GM23248 (cell line): ENCODE measurements around the gene GLYATL1B. TPM values are rescaled to one million over a fixed set of nuclear protein-coding genes. Genes with fewer than 3 reads are reported as not detected.

Experiments used
- DNase-seq: peaks from one replicate; pipeline ENCODE4 v3.0.0-alpha.2; 2015
- H2AFZ ChIP-seq: fragments of 200-600 bp; sonication (generic); 2 replicates; pipeline ENCODE4 v1.6.1; 2016; ENCODE audit warnings: antibody characterized with exemption
- H3F3A ChIP-seq: fragments of 200-600 bp; sonication (generic); 2 replicates; pipeline ENCODE4 v1.6.1; 2016; ENCODE audit warnings: mild to moderate bottlenecking, antibody characterized with exemption, mixed run types; ENCODE audit not compliant: insufficient read depth
- H3K27ac ChIP-seq: fragments of 200-600 bp; sonication (generic); 2 replicates; pipeline ENCODE4 v1.5.1; 2016; ENCODE audit warnings: mild to moderate bottlenecking
- H3K27me3 ChIP-seq: fragments of 200-600 bp; sonication (generic); replicated peaks from 2 replicates; pipeline ENCODE4 v1.6.1; 2016; ENCODE audit warnings: mild to moderate bottlenecking; ENCODE audit not compliant: insufficient read depth
- H3K36me3 ChIP-seq: fragments of 200-600 bp; sonication (generic); 2 replicates; pipeline ENCODE4 v1.6.1; 2016; ENCODE audit warnings: low read depth, mild to moderate bottlenecking
- H3K4me1 ChIP-seq: fragments of 200-600 bp; sonication (generic); 2 replicates; pipeline ENCODE4 v1.6.1; 2016; ENCODE audit warnings: mild to moderate bottlenecking; ENCODE audit not compliant: insufficient read depth
- H3K4me2 ChIP-seq: fragments of 200-600 bp; sonication (generic); one replicate; pipeline ENCODE4 v1.6.1; 2016; ENCODE audit warnings: mild to moderate bottlenecking; ENCODE audit not compliant: unreplicated experiment
- H3K4me3 ChIP-seq: fragments of 200-600 bp; sonication (generic); 2 replicates; pipeline ENCODE4 v1.5.1; 2016; ENCODE audit warnings: mild to moderate bottlenecking
- H3K79me2 ChIP-seq: fragments of 200-600 bp; sonication (generic); 2 replicates; pipeline ENCODE4 v1.6.1; 2016; ENCODE audit warnings: mild to moderate bottlenecking; ENCODE audit not compliant: insufficient read depth
- H3K9ac ChIP-seq: fragments of 200-600 bp; sonication (generic); 2 replicates; pipeline ENCODE4 v1.6.1; 2016; ENCODE audit warnings: mild to moderate bottlenecking
- H3K9me2 ChIP-seq: fragments of 200-600 bp; sonication (generic); 2 replicates; pipeline ENCODE4 v1.6.1; 2016; ENCODE audit warnings: mixed run types, mild to moderate bottlenecking, moderate library complexity; ENCODE audit not compliant: insufficient read depth
- H3K9me3 ChIP-seq: fragments of 200-600 bp; sonication (generic); one replicate; pipeline ENCODE4 v1.6.1; 2017; ENCODE audit warnings: low read depth
- H4K20me1 ChIP-seq: fragments of 200-600 bp; sonication (generic); 2 replicates; pipeline ENCODE4 v1.6.0; 2016; ENCODE audit not compliant: insufficient read depth
- EZH2 ChIP-seq: fragments of 200-600 bp; sonication (generic); IDR thresholded peaks from 2 replicates; pipeline ENCODE4 v1.6.1; 2018; ENCODE audit warnings: antibody characterized with exemption, mild to moderate bottlenecking; ENCODE audit not compliant: insufficient read depth, poor library complexity, severe bottlenecking
- EZH2phosphoT487 ChIP-seq: fragments of 200-600 bp; sonication (generic); IDR thresholded peaks from 2 replicates; pipeline ENCODE4 v1.6.1; 2018; ENCODE audit warnings: antibody characterized with exemption, moderate library complexity, mild to moderate bottlenecking, low read depth; ENCODE audit not compliant: insufficient read depth
- WGBS, 2 experiments: methylation state at CpG; one replicate each; pipeline ENCODE4 v1.1.6; 2015 to 2017; ENCODE audit warnings: low lambda C conversion rate in 2 of 2, low coverage in 1 of 2; ENCODE audit errors: missing lambda C conversion rate in 2 of 2; 5-methylcytosine and 5-hydroxymethylcytosine counted together
- in situ Hi-C: fragments of 300-500 bp; cut with MboI; formaldehyde crosslinking; loops from 2 replicates; pipeline ENCODE4 v1.15.0; 2020
- polyA plus RNA-seq: library from polyadenylated mRNA; unstranded; fragments of >200 nt; fragmentation: Nextera tagmentation; extraction: Ambion mirVana; gene quantifications from 2 replicates; pipeline ENCODE4 v1.2.1, GENCODE V29; 2016
- total RNA-seq: library from RNA; depleted of rRNA; stranded (reverse); fragments of >200 nt; shearing (Covaris generic); gene quantifications from 2 replicates; pipeline ENCODE4 v1.2.3, GENCODE V29; 2014; rRNA removed

Gene GLYATL1B
- total and polyA plus RNA-seq, 2 experiments from 2014 or later: not detected

GRCh38 chr11:59141191-59141590, 55.1 kb downstream of the GLYATL1B start:
- DNase-seq: no peak
- in situ Hi-C loops: no loop called here
- peaks cover 40% of the 10 kb centered on the region for H3K79me2 ChIP-seq
- TF ChIP-seq EZH2 (no peak), EZH2phosphoT487 (no peak)
- peak overlapping the region; percentile 99 for H3K4me2 ChIP-seq
- H3K9ac ChIP-seq: peak overlapping the region; percentile 93
- H3F3A ChIP-seq: peaks cover 46% of the 10 kb centered on the region
- no peaks in the 10 kb centered on the region for H3K9me2 ChIP-seq
- H3K27ac ChIP-seq: peak overlapping the region; percentile 90
- no peaks in the 10 kb centered on the region for H3K9me3 ChIP-seq
- no peaks in the 10 kb centered on the region for H3K36me3 ChIP-seq
- H3K27me3 ChIP-seq: no peaks in the 10 kb centered on the region
- peak overlapping the region; percentile 41 for H2AFZ ChIP-seq
- peaks cover 20% of the 10 kb centered on the region for H3K4me1 ChIP-seq
- WGBS, 2 experiments: 97 to 98% methylated on average over 4 of the region's 4 CpGs
- H4K20me1 ChIP-seq: no peaks in the 10 kb centered on the region
- peak overlapping the region; percentile 99 for H3K4me3 ChIP-seq

- Histone ChIP-seq H4K20me1 (no peaks in the 10 kb centered on the region), H3K4me1 (peaks cover 20% of the 10 kb centered on the region), H3K9me3 (no peaks in the 10 kb centered on the region), H3K79me2 (peaks cover 46% of the 10 kb centered on the region), H3K9me2 (no peaks in the 10 kb centered on the region), H3F3A (peaks cover 46% of the 10 kb centered on the region), H3K4me3 (peak overlapping the region; percentile 99), H3K27me3 (no peaks in the 10 kb centered on the region), H3K9ac (peak overlapping the region; percentile 93), H3K36me3 (no peaks in the 10 kb centered on the region), H3K4me2 (peak overlapping the region; percentile 99), H3K27ac (peak overlapping the region; percentile 90), H2AFZ (peak overlapping the region; percentile 96)
- no peak for TF ChIP-seq EZH2
- TF ChIP-seq EZH2phosphoT487: no peak
- DNase-seq: peak; percentile 83
- WGBS, 2 experiments: 0% methylated on average over 3 of the region's 3 CpGs
- in situ Hi-C loops: no loop called here
Observed at GRCh38 chr11:59141673-59142460, 55.8 kb downstream of the GLYATL1B start.

- Histone ChIP-seq H3F3A (peaks cover 46% of the 10 kb centered on the region), H3K4me2 (peak within 1 kb of the TSS; percentile 99), H3K79me2 (peaks cover 50% of the 10 kb centered on the region), H3K4me3 (peak within 1 kb of the TSS; percentile 99), H3K27me3 (no peaks in the 10 kb centered on the region), H4K20me1 (no peaks in the 10 kb centered on the region), H3K9ac (peak within 1 kb of the TSS; percentile 93), H3K36me3 (no peaks in the 10 kb centered on the region), H3K9me3 (no peaks in the 10 kb centered on the region), H3K27ac (peak within 1 kb of the TSS; percentile 90), H3K4me1 (peaks cover 20% of the 10 kb centered on the region), H3K9me2 (no peaks in the 10 kb centered on the region), H2AFZ (peak within 1 kb of the TSS; percentile 96)
- DNase-seq: peak; percentile 95
- in situ Hi-C loops: no loop called here
- TF ChIP-seq EZH2: no peak
- TF ChIP-seq EZH2phosphoT487: no peak
- 1% methylated on average over 50 of the region's 50 CpGs for WGBS, 2 experiments
Observed at GRCh38 chr11:59142530-59143507, 56.7 kb downstream of the GLYATL1B start, which contains the start of gene FAM111A. Gene FAM111A, plus strand, starts transcription at chr11:59142856. Its CDS starts 6,017 bp downstream, at chr11:59148873.

- no peak for TF ChIP-seq EZH2phosphoT487
- TF ChIP-seq EZH2: no peak
Observed at GRCh38 chr11:59144096-59144495, 58.0 kb downstream of the GLYATL1B start.

More at GRCh38 chr11:59144096-59144495, 58.0 kb downstream of the GLYATL1B start:
- Histone ChIP-seq H3K4me3 (peak overlapping the region; percentile 99), H3F3A (peaks cover 46% of the 10 kb centered on the region), H3K79me2 (peaks cover 50% of the 10 kb centered on the region), H3K4me2 (peak overlapping the region; percentile 99), H3K27me3 (no peaks in the 10 kb centered on the region), H3K36me3 (peaks cover 8% of the 10 kb centered on the region; the same call in 1 of the 2 replicates), H3K27ac (peak overlapping the region; percentile 90), H3K4me1 (peaks cover 20% of the 10 kb centered on the region), H3K9me2 (no peaks in the 10 kb centered on the region), H2AFZ (peak overlapping the region; percentile 96), H3K9ac (peak overlapping the region; percentile 93), H4K20me1 (no peaks in the 10 kb centered on the region), H3K9me3 (no peaks in the 10 kb centered on the region)
- in situ Hi-C loops: no loop called here
- WGBS, 2 experiments: 16 to 21% methylated on average over 1 of the region's 1 CpG
- DNase-seq: no peak

Other genes starting within 250 kb of the GLYATL1B start
- 0.65 TPM in 1 of 2 replicates, not detected in the other for gene GLYATL2, start 241.6 kb upstream of the GLYATL1B start, total RNA-seq
- gene GLYATL2, start 241.6 kb upstream of the GLYATL1B start, polyA plus RNA-seq: 0.29 and 0.80 TPM in 2 replicates
- not detected in 2 replicates for gene GLYATL1, start 146.8 kb upstream of the GLYATL1B start, total RNA-seq
- gene GLYATL1, start 146.8 kb upstream of the GLYATL1B start, polyA plus RNA-seq: 0.22 and 0.54 TPM in 2 replicates
- gene FAM111B, start 20.9 kb downstream of the GLYATL1B start, total RNA-seq: 2.1 and 4.5 TPM in 2 replicates
- 6.8 and 7.3 TPM in 2 replicates for gene FAM111B, start 20.9 kb downstream of the GLYATL1B start, polyA plus RNA-seq
- gene FAM111A, start 56.5 kb downstream of the GLYATL1B start, total RNA-seq: 32.3 and 55.3 TPM in 2 replicates
- 27.7 and 31.6 TPM in 2 replicates for gene FAM111A, start 56.5 kb downstream of the GLYATL1B start, polyA plus RNA-seq
- 0.22 and 0.38 TPM in 2 replicates for gene DTX4, start 85.8 kb downstream of the GLYATL1B start, total RNA-seq
- gene DTX4, start 85.8 kb downstream of the GLYATL1B start, polyA plus RNA-seq: 0.10 and 0.16 TPM in 2 replicates
- gene MPEG1, start 126.6 kb downstream of the GLYATL1B start, total RNA-seq: not detected in 2 replicates
- gene MPEG1, start 126.6 kb downstream of the GLYATL1B start, polyA plus RNA-seq: not detected in 2 replicates